HG02759 (cell line): ENCODE results near the gene LAD1.

Experiments used
- ATAC-seq: cut with Tn5 transposase; IDR thresholded peaks from one replicate; pipeline ENCODE4 v1.9.1; 2021; ENCODE audit warnings: mild to moderate bottlenecking, moderate library complexity; ENCODE audit not compliant: unreplicated experiment

Gene LAD1

GRCh38 chr1:201399018-201399351, at the start of gene LAD1:
TSS of gene LAD1 (minus strand) at chr1:201399324. CDS start at chr1:201399306, 18 bp downstream.
- ATAC-seq: no peak

GRCh38 chr1:201447903-201448871, 49.1 kb upstream of the LAD1 start:
- ATAC-seq: peak; percentile 90

- ATAC-seq: no peak
These were observed 46.2 kb upstream of the LAD1 start for GRCh38 chr1:201445310-201445709.

DNA sequence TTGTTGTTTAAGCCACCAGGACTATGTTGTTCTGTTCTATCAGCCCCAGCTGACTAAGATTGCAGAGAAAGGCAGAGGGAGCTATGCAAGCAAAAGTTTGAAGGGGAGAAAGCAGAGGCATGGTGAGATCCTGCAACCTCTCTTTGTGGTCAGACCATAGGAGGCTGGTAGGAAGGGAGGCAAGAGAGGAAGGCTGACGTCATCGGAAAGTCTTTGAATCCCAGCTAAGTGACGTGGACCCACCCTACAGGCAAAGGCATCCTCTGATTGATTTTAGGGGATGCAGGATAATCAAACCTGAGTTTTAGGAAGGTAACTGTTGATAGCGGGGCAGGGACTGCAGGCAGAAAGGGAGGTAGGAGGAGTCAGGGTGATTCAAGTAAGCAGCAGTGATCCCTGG, 45.7 kb upstream of the LAD1 start:
- no peak for ATAC-seq

GRCh38 chr1:201443747-201444146, 44.6 kb upstream of the LAD1 start:
- ATAC-seq: no peak

DNA sequence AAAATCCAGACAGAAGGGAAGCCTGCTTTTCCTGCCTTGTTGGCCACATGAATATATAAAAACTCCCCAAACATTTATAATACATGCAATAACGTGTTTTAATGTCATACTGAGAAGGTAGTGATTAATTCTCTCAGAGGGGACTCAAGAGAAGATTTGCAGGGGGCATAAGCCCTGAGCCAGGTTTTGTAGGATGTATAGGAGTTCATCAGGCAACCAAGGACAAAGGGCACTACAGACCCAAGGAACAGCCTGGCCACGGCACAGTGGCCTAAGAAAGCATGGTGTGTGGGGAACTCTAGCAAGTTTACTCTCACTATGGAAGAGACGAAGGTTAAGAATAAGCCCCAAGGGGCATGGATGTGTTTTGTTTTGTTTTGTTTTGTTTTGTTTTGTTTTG, 37.8 kb upstream of the LAD1 start:
- ATAC-seq: no peak

GRCh38 chr1:201436393-201436792, 37.3 kb upstream of the LAD1 start:
- ATAC-seq: no peak

GRCh38 chr1:201434266-201434665, 35.1 kb upstream of the LAD1 start:
- ATAC-seq: no peak

DNA sequence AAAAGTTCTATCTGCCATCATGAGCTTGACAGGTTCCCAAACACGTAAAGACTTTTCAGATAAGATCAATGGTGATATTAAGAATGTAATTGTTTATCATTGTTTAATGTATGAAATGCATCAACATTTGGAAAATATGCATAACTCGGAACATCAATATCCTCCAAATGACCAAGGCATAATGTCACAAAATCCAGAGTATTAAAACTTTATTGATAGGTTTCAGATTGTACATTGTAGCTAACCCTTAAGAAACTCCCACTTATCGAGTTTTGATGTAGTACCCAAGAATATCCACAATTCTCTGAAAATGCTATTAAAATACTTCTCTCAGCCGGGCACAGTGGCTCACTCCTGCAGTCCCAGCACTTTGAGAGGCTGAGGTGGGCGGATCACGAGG, 34.5 kb upstream of the LAD1 start:
- no peak for ATAC-seq

GRCh38 chr1:201430776-201431175, 31.7 kb upstream of the LAD1 start:
- ATAC-seq: no peak

GRCh38 chr1:201429736-201430501, 30.8 kb upstream of the LAD1 start:
- no peak for ATAC-seq

- ATAC-seq: no peak
These were observed 28.8 kb upstream of the LAD1 start for GRCh38 chr1:201427963-201428362.

- no peak for ATAC-seq
These were observed 27.6 kb upstream of the LAD1 start for GRCh38 chr1:201426479-201427310.

DNA sequence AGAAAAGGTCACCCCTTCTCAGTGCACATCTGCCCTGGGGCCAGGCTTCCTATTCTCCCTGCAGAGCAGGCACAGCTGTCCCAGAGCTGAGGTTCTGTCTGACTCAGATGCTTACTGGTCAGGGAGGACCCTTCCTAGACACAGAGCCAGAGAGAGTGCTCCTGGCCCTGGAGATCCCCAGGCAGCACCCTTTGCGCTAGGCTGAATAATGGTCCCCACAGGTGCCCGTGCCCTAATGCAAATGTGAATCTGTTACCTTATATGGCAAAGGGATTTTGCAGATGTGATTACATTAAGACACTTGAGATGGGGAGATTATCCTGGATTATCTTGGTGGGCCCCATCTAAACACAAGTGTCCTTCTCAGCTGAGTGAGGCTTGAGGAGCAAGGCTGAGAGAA, 25.0 kb upstream of the LAD1 start:
- no peak for ATAC-seq

DNA sequence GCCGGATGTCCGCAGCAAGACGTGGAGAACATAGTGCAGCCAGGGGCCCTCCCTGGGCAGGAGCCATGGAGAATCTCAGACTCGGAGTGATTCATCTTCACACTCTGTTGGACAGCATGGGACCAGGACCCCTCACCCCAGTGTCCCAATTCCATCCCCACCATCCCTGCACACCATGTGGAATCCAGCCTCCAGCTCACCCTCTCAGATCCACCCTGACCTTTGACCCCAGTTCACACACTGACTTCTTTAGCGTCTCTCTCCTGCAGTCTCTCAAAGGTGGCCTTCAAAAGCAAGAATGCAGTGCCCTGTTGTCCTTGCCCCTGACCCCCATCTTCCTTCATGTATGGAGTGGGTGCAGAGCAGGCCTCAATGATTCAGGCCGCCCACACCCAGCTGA, 24.5 kb upstream of the LAD1 start:
- no peak for ATAC-seq

DNA sequence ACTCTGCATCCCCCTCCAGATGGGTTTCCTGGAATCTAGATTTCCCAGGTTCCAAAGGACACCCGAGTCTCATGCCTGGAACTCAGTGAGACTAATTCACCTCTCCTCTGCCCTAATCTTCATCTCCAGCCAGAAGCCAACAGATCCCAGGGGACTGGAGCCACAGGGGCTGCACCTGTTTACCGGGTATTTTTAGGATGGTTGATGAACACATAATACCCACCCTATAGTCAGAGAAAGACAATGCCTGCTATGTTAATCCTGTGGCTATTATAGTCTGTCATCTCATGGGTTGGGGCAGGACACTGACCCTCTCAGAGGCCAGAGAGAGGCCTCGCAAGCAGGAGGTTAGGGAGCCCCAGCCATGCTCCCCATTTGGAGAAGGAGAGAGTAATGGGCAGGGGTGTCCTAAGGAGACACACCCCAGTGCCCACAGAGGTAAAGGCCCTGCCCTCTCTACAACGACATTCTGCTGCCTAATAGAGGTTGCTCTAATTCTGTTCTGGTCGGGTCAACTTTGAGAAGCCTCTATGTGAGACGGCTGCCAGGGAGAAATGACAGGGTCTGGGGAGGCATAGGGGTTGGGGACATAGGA, 23.4 kb upstream of the LAD1 start:
- no peak for ATAC-seq

GRCh38 chr1:201422026-201422425, 22.9 kb upstream of the LAD1 start:
- ATAC-seq: no peak

- ATAC-seq: no peak
These were observed 21.9 kb upstream of the LAD1 start for GRCh38 chr1:201421041-201421440.

DNA sequence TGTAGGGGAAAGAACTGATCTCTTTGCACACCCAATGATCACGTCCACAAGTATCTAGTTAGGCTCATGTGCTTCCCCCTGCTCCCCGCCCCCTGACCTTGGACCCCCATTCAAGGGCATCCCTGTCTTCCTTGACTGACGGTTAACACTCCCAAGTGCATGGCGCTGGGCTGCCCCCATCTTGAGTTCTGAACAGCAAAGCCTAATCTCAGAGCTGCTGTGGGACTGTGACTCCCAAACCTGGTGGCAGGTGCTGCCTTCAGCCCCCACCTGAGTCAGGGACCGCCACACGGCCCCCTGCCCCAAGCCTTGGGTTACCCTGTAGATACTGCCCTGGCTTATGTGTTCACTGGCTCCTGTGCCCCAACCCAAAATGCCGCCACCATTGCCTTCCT, 21.5 kb upstream of the LAD1 start:
- no peak for ATAC-seq

- ATAC-seq: no peak
These were observed 20.9 kb upstream of the LAD1 start for GRCh38 chr1:201419746-201420607.
